Melanocyte of skin (primary cell): Measurements from ENCODE around the gene VSIG8. TPM values are rescaled to one million over a fixed set of nuclear protein-coding genes. Genes with fewer than 3 reads are reported as not detected.

Experiments used
- small RNA-seq, 2 donors: library from RNA; depleted of rRNA; stranded (forward); fragments of <200 nt; gene quantifications; one replicate each; pipeline ENCODE3, GENCODE V24; 2012
- total RNA-seq, 2 donors: library from RNA; depleted of rRNA; stranded (reverse); fragments of >200 nt; gene quantifications; 2 replicates each; pipeline ENCODE4 v1.2.3, GENCODE V29; 2012

The VSIG8 gene
- total RNA-seq = under 1 TPM in 1 of 2 donors, not detected in 1; under 0.01 TPM

GRCh38 chr1:159862557-159862956 is at the start of gene VSIG8:
TSS of gene VSIG8 (minus strand) at chr1:159862657. CDS start at chr1:159862521, 136 bp downstream.

GRCh38 chr1:159900086-159900680 is 37.7 kb upstream of the VSIG8 start, which contains the start of gene CFAP45:
TSS of gene CFAP45 (minus strand) at chr1:159900165. CDS start at chr1:159900098, 67 bp downstream.

GRCh38 chr1:159826441-159827101 is 35.9 kb downstream of the VSIG8 start, which contains the start of gene SLAMF8:
TSS of gene SLAMF8 (plus strand) at chr1:159826873. CDS start at chr1:159826899, 26 bp downstream.

Small RNA genes within 50 kb of the gene (small RNA-seq; reads per million reads assigned to genes)
- 0 reads per million in 2 donors for gene MIR4259
- gene RF00570 = 0 to 0.09 reads per million in 2 donors

Other genes starting within 250 kb of the VSIG8 start
- not detected for gene CRP, start 148.1 kb downstream of the VSIG8 start, total RNA-seq
- 10 to 100 TPM; 31.7 to 46.6 TPM for gene DUSP23, start 81.7 kb downstream of the VSIG8 start, total RNA-seq
- gene FCRL6, start 60.3 kb downstream of the VSIG8 start, total RNA-seq = not detected
- gene SLAMF8, start 35.8 kb downstream of the VSIG8 start, total RNA-seq = under 1 TPM in 1 of 2 donors, not detected in 1; under 0.01 TPM
- gene CFAP45, start 37.5 kb upstream of the VSIG8 start, total RNA-seq = under 1 TPM; under 0.01 to 0.67 TPM
- gene TAGLN2, start 62.9 kb upstream of the VSIG8 start, total RNA-seq = 100 to 1,000 TPM; 188 to 288 TPM
- gene IGSF9, start 83.0 kb upstream of the VSIG8 start, total RNA-seq = under 1 TPM in 1 of 2 donors, not detected in 1; under 0.01 TPM
- 10 to 100 TPM in 1 of 2 donors, 1 to 10 TPM in 1; 2.1 to 14.3 TPM for gene SLAMF9, start 91.6 kb upstream of the VSIG8 start, total RNA-seq
- gene PIGM, start 169.3 kb upstream of the VSIG8 start, total RNA-seq = 1 to 10 TPM; 4.8 to 5.0 TPM
- under 1 TPM in 1 of 2 donors, not detected in 1; under 0.01 TPM for gene KCNJ10, start 207.5 kb upstream of the VSIG8 start, total RNA-seq
- not detected for gene KCNJ9, start 218.9 kb upstream of the VSIG8 start, total RNA-seq
- gene IGSF8, start 236.0 kb upstream of the VSIG8 start, total RNA-seq = 100 to 1,000 TPM in 1 of 2 donors, 10 to 100 TPM in 1; 88.4 to 172 TPM